Stomach (tissue), 4 donors: Measurements from ENCODE around the gene SPDYE6.

Experiments
- EP300 ChIP-seq: sonication (generic); formaldehyde crosslinking; IDR thresholded peaks from one replicate; pipeline ENCODE4 v1.6.1; 2017; ENCODE audit warnings: antibody characterized with exemption
- POLR2A ChIP-seq, 4 donors: fragments of 450-650 bp; IDR thresholded peaks; one replicate each; pipeline ENCODE4 v1.6.1; 2016; ENCODE audit warnings: antibody characterized with exemption in 4 of 4, control low read depth in 2 of 4, mild to moderate bottlenecking in 1 of 4, moderate library complexity in 1 of 4
- TF ChIP-seq, protein P1 (sequence below), 7 experiments: fragments of 450-650 bp in 4 of 7; fragments of 200-600 bp in 3 of 7; sonication (generic) in 3 of 7; IDR thresholded peaks; one replicate each; pipeline ENCODE4 v1.5.1; 2016 to 2019; ENCODE audit warnings: antibody characterized with exemption in 7 of 7, control low read depth in 2 of 7, mild to moderate bottlenecking in 1 of 7

GRCh38 chr7:102400360-102400759 lies 44.1 kb upstream of the SPDYE6 start:
- no peak for TF ChIP-seq POLR2A (IDR thresholded peaks at IDR 0.05)
- TF ChIP-seq, protein P1, sequence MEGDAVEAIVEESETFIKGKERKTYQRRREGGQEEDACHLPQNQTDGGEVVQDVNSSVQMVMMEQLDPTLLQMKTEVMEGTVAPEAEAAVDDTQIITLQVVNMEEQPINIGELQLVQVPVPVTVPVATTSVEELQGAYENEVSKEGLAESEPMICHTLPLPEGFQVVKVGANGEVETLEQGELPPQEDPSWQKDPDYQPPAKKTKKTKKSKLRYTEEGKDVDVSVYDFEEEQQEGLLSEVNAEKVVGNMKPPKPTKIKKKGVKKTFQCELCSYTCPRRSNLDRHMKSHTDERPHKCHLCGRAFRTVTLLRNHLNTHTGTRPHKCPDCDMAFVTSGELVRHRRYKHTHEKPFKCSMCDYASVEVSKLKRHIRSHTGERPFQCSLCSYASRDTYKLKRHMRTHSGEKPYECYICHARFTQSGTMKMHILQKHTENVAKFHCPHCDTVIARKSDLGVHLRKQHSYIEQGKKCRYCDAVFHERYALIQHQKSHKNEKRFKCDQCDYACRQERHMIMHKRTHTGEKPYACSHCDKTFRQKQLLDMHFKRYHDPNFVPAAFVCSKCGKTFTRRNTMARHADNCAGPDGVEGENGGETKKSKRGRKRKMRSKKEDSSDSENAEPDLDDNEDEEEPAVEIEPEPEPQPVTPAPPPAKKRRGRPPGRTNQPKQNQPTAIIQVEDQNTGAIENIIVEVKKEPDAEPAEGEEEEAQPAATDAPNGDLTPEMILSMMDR (IDR thresholded peaks at IDR 0.05): no peak
- no peak for TF ChIP-seq EP300
